Kidney capillary endothelial cell (primary cell): Measurements from ENCODE around the gene FOXN3.
"Not testable (repeated sequence)": the region's sequence is repeated elsewhere in the genome, so short reads cannot be mapped to it uniquely, and the experiment has no call there.

Experiments
- DNase-seq: peaks from one replicate; pipeline ENCODE4 v3.0.0-alpha.2; 2018; ENCODE audit warnings: low spot score

The FOXN3 gene

DNA sequence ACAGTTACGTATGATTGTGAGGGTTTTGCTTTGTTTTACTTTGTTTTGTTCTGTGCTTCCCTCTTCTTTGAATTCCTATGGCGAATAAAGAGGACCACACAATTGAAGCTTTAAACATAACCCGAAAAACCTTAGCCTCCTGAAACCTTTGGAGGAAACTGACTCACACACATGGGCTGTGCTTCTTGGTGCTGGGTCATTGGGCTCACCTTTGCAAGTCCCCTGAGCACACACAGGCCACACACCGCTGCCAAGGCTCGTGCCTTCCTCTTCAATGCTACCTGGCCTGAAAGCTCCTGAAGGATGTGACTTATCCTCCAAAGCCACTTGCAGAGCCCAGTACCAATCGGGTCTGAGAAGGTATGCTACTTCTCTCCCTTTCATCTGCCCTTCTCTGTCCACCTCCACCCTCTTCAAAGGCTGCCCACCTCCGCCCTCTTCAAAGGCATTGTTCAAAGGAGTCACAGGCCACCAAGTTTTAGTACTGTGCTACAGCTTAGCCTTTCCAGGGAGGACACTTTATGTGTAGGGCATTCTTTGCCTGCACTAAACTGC, 114.6 kb downstream of the FOXN3 start:
- no peak for DNase-seq

- DNase-seq, result no peak
Observed at GRCh38 chr14:89299587-89299986, 117.4 kb downstream of the FOXN3 start.

DNA sequence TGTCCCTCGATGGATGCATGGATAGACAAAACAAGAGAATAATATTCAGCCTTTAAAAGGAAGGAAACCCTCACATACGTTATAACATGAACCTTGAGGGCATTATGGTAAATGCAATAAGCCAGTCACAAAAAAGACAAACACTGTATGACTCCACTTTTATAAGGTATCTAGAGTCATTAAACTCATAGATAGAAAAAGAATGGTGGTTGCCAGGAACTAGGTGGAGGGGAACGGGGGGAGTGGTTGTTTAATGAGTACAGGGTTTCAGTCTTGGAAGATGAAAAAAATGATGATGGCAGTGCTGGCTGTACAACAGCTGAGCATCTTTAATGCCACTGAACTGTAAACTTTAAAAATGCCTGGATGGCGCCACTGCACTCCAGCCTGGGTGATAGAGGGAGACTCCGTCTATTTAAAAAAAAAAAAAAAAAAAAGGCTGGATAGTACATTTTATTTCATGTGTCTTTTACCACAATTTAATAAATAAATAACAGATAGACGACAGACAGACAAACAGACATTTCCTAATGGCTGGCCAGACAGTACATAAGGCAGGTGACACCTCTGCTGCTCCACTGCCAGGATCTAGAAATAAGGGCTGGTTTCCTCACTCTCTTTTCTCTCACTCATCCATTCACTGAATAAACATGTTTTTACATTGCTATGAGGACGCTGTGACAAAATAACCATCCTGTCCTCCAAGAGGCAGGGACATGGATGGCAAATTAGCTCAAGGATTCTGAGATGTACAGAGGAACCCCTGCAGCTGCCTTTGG, 118.8 kb downstream of the FOXN3 start:
- no peak for DNase-seq

GRCh38 chr14:89296281-89296745, 120.7 kb downstream of the FOXN3 start:
- DNase-seq, result no peak

GRCh38 chr14:89294872-89295271, 122.2 kb downstream of the FOXN3 start:
- DNase-seq, result no peak

GRCh38 chr14:89294469-89294868, 122.6 kb downstream of the FOXN3 start:
- DNase-seq, result not testable (repeated sequence)

DNA sequence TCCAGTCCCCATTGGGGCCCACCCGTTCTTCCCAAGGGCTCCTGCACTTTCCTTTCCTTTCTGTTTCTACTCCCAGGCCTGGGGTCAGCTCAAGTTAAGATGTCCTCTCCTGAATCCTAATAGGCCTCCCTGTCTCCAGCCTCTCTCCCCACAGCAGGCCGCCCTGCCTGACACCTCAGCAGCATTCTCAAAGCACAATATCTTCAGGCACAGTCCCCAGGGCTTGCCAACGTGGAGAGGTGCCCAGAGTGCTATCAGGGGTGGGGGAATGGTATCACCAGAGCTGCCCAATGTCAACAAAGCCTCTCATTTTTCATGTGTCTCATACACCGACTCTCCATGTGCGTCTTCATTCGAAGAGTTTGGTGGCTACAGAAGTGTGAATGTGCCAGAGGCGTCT, 123.0 kb downstream of the FOXN3 start:
- no peak for DNase-seq

- DNase-seq, result no peak
Observed at GRCh38 chr14:89293314-89293916, 123.6 kb downstream of the FOXN3 start.

GRCh38 chr14:89292579-89293313, 124.3 kb downstream of the FOXN3 start:
- no peak for DNase-seq

DNA sequence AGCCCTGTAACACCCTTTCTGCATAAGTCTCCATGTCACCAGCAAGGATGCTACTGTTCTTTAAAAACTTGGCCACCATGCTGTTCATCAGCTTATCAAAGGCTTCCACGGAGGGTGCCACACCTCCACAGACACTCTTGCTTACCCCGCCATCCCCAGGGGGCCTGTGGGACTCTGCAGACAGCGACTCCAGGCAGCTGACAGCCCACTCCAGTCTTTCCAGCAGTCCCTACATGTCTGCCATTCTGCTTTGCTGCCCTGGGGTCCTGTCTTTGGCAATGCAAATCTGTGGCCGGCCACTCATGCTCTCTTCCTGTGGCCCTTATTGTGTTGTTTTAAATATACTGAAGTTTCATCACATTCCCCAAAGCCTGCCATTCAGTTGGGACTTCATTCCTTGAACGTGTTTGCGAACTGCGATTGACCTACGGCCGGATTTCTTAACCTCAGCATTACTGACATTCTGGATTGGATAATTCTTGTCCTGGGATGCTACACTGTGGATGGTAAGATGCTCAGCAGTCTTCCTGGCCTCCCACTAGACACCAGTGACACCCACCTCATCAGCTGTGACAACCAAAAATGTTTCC, 125.6 kb downstream of the FOXN3 start:
- no peak for DNase-seq

DNA sequence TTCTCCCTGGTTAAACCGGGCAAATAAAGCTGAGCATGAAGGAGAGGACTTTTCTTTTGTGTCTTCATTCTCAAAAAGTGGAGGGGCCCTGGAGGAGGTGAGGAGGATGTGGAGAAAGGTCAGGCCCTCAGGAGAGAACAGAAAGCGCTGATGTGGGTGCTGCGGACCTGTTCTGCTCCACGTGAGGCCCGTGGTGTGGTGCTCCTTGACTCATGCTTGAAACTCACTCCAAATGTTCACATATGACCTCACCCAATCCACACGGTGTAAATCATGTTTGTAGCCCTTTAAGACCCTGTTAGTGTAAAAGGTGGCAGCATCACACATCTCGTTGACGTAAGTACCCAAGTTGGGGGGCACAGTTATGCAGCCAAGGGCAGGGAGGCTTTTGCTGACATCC, 126.2 kb downstream of the FOXN3 start:
- DNase-seq, result no peak

DNA sequence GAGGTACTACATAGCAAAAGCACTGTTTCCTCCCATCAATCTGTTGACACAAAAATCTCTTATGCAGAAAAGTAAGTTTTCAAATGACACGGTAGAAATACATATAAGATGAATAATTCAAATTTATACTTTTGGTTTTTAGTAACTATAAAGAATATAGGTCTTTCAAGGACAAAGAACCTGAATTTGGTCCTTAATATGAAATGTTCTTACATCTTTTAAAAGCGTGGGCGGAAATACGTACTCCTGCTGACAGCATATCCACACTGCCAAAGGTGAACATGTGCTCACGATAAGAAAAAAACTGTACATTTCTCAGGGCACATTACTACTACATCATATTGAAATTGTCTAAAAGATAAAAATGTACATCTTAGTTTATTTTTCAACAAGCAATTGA, 127.6 kb downstream of the FOXN3 start:
- DNase-seq, result no peak

DNA sequence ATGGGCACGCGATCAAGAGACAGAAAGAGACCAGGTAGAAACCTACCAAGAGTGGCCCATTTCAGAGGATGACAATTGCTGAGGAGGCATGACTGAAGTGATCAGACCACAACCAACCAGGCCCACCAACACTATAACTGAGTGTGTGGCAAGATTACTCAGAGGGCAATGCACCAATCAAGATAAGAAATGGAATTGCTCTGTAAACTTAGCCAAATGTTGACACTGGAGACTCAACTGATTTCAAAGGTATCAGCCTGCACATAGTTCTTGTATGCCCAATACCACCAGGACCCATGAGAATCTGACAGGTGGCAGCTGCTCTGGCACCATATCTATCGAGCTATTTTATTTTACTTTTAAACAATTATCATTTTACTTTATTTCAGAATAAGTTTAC, 128.9 kb downstream of the FOXN3 start:
- DNase-seq, result no peak

- no peak for DNase-seq
Observed at GRCh38 chr14:89284333-89285058, 132.5 kb downstream of the FOXN3 start.

DNA sequence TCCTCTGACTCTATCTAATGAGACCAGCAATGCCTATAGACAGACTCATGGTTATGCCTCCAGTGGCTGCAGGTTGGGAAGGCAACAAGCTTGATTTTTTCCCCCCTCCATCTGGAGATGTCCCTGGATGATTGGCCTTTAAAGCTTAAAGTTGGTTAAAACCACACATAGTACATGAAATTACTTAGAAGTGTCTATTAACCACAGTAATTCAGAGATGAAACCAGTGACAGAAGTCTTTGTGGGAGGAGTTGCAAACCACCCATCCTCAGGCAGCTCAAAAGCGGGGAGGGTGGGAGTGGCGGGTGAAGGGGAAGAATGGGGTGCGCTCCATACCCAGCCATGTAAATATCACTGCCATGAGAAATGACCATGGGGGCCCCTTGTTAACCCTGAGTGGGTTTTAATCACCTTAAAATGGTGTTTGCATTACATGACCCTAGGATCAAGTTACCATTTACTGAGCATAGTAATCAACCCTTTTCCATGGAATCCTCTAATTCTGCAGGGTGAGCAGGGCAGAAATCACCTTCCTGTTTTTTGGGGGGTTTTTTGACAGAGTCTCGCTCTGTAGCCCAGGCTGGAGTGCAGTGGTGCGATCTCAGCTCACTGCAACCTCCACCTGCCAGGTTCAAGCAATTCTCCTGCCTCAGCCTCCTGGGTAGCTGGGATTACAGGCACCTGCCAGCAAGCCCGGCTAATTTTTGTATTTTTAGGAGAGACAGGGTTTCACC, 133.5 kb downstream of the FOXN3 start:
- no peak for DNase-seq

GRCh38 chr14:89282191-89282590, 134.8 kb downstream of the FOXN3 start:
- DNase-seq, result no peak

DNA sequence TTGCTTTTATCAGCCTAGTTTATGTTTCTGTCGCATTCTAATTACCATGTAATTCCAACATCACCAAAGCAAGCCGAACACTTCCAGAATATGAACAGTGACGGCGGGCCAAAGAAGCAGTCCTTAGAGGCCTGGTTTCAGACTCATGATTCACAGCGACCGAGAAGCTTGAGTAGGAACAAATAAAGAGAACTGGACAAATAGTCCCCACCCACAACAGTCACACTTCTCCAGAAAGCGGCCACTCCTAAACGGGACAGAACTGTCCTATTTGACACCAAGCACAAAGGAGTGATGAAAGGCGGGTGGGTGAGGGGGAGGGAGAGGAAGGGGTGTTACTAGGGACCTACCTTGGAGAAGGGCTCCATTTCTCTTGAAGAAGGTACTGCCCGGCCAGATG, 136.4 kb downstream of the FOXN3 start:
- DNase-seq, result no peak

DNA sequence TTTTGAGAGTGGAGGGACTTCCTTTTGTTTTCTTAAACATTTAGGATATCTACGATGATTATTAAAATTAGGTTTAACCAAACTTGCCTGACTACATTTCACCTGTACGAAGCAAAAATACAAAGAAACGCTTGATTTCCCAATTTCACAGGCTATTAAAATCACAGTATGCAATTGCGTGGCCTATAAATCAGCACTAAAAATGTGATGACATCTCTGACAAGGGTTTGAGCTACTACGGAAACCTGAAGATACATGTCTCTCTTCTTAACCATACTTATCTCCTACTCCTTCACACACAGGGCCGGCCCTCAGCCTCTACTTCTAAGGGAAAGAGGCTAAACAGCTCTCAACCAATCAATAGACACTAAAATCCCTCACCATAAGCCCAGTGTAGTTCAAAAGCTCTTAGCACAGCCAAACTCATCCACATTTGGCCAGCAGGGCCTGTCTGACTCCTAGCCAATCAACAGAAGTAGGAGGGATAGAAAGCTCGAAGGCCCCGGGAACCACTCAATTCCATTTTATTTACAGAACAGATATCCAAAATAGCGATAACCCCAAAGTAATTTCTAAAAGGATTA, 137.3 kb downstream of the FOXN3 start:
- DNase-seq, result no peak

- no peak for DNase-seq
Observed at GRCh38 chr14:89277203-89277602, 139.8 kb downstream of the FOXN3 start.

DNA sequence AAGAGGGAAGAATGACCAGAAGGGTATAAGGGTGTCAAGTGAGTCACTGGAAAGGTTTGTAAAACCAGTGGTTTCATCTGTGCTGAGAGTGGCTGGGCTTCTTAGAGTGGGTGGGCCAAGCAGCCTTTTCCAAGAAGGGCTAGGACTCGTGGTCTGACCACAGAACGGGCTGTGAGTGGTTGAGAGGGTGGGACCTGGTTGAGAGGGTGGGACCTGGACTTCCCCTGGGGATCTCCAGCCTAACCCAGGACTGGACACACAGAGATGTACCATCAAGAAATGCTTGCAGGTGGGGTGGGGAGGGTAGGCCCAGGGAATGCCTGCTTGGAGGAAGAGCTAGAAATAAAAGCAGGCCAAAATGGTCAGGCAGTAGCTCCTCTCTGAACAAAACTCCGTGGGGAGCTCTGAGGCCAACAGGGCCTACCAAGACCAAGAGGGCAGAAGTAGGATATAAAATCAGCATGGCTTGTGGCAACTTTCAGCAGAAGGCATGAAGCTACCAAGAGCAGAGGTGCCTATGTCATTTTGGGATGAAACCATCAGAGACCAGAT, 140.5 kb downstream of the FOXN3 start:
- DNase-seq, result no peak
